RWPE1 (cell line): ENCODE data around the gene CCDC192.

Experiments used
- CTCF ChIA-PET: fragments of 350-600 bp; sonication (Branson Sonifier 250); formaldehyde crosslinking; extraction: SDS; loops from one replicate; lab custom pipeline; 2021; lab: Yijun Ruan, JAX
- POLR2A ChIA-PET: fragments of 400-600 bp; formaldehyde crosslinking; extraction: SDS; loops from one replicate; lab custom pipeline; 2020; ENCODE audit warnings: antibody characterized with exemption; ENCODE audit not compliant: low non-redundant PET; lab: Yijun Ruan, JAX
- DNase-seq: peaks from one replicate; pipeline ENCODE4 v3.0.0; 2012; ENCODE audit warnings: low spot score
- H3K27ac ChIP-seq: fragments of 450-650 bp; 2 replicates; pipeline ENCODE4 v1.5.1; 2017
- TF ChIP-seq, protein P1 (sequence below): fragments of 450-650 bp; conservative IDR thresholded peaks from 2 replicates; pipeline ENCODE4 v1.5.1; 2017; ENCODE audit warnings: low read depth, mild to moderate bottlenecking

The CCDC192 gene

DNA sequence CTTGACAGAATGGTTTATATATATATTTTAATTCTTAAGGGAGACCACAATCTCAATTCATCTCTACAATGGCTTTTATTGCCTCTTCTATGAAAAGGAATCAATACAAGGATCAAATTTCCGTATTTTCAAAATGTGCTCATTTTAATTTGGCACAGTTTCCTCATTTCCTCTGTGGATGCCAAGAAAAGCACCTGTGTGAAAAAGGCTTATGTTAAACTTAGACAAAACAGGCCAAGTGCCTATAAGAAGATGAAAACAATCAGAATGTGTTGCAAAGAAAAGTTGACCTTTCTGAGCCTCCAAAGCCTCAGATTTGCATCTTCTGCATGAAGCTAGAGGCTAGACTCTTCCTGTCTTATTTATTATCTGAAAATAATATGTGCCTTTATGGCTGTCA lies 206.6 kb downstream of the CCDC192 start:
- POLR2A ChIA-PET, result no interaction called here
- H3K27ac ChIP-seq, result no peak overlapping the region
- no peak for DNase-seq
- CTCF ChIA-PET, result interaction anchor here (0.6 to 1.2 kb wide), 11 partner anchors 10 to 339 kb away, joined by 3 to 5 read pairs (median 3); no protein-coding TSS in a partner anchor
- TF ChIP-seq, protein P1, sequence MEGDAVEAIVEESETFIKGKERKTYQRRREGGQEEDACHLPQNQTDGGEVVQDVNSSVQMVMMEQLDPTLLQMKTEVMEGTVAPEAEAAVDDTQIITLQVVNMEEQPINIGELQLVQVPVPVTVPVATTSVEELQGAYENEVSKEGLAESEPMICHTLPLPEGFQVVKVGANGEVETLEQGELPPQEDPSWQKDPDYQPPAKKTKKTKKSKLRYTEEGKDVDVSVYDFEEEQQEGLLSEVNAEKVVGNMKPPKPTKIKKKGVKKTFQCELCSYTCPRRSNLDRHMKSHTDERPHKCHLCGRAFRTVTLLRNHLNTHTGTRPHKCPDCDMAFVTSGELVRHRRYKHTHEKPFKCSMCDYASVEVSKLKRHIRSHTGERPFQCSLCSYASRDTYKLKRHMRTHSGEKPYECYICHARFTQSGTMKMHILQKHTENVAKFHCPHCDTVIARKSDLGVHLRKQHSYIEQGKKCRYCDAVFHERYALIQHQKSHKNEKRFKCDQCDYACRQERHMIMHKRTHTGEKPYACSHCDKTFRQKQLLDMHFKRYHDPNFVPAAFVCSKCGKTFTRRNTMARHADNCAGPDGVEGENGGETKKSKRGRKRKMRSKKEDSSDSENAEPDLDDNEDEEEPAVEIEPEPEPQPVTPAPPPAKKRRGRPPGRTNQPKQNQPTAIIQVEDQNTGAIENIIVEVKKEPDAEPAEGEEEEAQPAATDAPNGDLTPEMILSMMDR, result no peak

DNA sequence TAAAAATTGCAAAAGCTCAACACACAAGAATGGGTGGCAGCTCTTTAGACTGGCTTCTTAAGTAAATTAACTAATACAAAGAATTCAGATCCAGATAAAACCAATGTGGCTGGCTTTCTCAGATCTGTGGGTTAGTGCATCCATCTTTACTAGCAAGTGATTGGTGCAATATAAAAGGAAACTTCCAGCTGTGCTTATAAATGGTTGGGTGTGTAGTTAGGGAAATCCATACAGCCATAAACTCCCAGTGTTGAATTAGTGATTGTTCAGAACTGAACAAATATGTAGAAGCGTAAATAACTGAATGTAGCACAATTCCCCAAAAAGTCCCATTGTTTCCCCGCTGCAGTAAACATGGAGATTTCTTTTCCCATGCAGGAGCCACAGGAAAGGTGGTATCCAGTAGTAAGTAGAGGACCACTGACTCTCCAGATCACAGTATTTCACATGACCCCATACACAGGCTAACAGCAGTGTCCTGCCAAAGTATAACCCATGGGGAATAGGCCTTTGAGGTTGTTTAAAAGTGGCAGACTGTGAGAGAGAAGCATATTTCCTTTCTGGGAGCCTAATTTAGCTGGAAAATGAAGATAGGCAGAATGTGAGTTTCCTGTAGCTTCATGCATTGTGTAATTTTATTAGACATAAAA lies 207.2 kb downstream of the CCDC192 start:
- ChIA-PET CTCF (interaction anchor here (1.1 kb wide), 2 partner anchors 13 to 32 kb away, joined by 3 to 5 read pairs; no protein-coding TSS in a partner anchor), POLR2A (interaction anchor here (0.8 kb wide), 1 partner anchor 1852 kb away, joined by 3 read pairs; no protein-coding TSS in a partner anchor)
- DNase-seq, result no peak
- TF ChIP-seq, protein P1, result no peak
- H3K27ac ChIP-seq, result no peak overlapping the region

DNA sequence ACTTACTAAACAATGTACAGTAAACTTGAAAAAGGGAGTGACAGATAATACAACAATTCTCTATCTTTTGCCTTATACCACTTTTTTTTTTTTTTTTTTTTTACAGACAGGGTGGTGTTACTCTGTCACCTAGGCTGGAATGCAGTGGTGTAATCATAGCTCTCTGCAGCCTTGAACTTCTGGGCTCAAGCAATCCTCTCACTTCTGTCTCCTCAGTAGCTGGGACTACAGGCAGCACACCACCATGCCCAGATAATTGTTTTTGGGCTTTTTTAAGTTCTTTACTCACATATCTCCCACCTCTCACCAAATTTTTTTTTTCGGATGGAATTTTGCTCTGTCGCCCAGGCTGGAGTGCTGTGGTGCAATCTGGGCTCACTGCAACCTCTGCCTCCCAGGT lies 208.4 kb downstream of the CCDC192 start:
- no peak for DNase-seq
- POLR2A ChIA-PET, result no interaction called here
- CTCF ChIA-PET, result interaction anchor here (0.7 kb wide), 1 partner anchor 91 kb away, joined by 3 read pairs; no protein-coding TSS in a partner anchor
- H3K27ac ChIP-seq, result no peak overlapping the region
- TF ChIP-seq, protein P1, result no peak

DNA sequence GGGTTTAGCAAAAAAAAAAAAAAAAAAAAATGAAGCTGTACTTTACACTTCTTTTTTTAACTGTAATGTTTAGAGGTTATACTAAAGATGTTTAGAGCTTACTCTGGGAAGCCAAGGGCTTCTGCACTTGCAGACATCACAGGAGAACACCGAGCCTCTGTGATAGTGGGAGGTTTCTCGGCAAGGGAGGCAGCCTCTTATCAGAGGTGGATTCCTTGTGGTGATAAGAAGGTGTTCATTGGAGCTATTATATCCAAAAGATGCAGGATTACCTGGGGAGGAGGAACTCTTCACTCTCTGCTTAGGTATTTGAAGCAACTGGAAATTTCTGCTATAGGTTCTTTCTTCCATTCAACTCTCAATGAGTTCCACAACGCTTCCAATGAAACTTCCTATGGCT lies 209.2 kb downstream of the CCDC192 start:
- POLR2A ChIA-PET, result no interaction called here
- no peak for DNase-seq
- TF ChIP-seq, protein P1, result no peak
- H3K27ac ChIP-seq, result no peak overlapping the region
- CTCF ChIA-PET, result no interaction called here

DNA sequence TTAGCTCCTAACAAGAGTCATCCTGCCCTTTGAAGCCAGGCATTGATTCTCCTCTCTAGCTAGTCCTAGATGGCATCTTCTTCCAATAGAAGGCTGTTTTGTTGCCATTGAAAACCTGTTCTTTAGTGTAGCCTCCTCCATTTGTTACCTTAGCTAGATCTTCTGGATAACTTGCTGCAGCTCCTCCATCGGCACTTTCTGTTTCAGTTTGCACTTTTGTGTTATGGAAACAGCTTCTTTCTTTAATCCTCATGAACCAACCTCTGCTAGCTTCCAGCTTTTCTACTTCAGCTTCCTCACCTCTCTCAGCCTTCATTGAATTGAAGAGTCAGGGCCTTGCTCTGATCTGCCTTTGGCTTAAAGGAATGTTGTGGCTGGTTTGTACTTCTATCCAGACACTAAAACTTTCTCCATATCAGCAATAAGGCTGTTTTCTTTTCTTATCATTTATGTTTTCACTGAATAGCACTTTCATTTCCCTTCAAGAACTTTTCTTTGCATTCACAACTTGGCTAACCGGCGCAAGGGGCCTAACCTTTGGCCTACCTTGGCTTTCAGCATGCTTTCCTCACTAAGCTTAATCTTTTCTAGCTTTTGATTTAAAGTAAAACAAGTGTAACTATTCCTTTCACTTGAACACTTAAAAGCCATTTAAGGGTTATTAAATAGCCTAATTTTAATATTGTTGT lies 213.8 kb downstream of the CCDC192 start:
- H3K27ac ChIP-seq, result no peak overlapping the region
- POLR2A ChIA-PET, result no interaction called here
- TF ChIP-seq, protein P1, result no peak
- no peak for DNase-seq
- CTCF ChIA-PET, result interaction anchor here (0.6 kb wide), 1 partner anchor 165 kb away, joined by 4 read pairs; no protein-coding TSS in a partner anchor

DNA sequence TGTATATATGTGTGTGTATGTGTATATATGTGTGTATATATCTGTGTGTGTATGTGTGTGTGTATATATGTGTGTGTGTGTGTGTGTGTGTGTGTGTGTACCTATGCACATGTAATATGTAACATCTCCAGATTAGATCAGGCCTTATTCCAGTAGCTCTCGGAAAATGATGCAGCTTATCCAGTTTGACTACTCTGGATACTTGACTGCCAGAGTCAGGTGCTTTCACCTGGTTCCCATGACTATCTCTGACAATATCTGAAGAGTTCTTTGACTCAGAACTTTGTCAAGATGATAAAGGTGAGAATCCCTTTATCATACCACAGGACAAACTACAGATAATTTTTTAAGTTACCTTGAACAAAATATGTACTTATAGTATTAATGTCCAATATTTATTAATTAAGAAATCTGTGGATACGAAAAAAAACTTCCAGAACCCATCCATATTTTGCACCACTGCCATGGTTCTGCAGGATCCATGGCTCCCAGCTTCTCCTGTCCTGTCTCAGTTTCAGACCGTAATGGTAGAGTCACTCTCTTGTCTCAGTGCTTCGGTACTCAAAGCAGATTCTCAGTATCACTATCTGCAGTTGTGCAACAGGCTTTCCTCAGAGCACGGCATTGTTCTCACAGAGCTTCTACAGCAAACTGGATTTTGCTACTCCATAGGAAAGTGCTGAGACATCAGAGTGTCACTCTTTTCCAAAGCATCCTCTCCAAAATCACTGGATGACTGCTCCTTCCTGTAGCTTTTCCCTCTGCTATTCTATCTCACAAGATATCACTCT lies 216.0 kb downstream of the CCDC192 start:
- CTCF ChIA-PET, result interaction anchor here (0.9 kb wide), 1 partner anchor 10 kb away, joined by 3 read pairs; no protein-coding TSS in a partner anchor
- TF ChIP-seq, protein P1, result no peak
- no peak overlapping the region for H3K27ac ChIP-seq
- DNase-seq, result no peak
- POLR2A ChIA-PET, result no interaction called here
